GM12801 (cell line): ENCODE data around the gene MXRA5.

Experiments
- TF ChIP-seq, protein P1 (sequence below): IDR thresholded peaks from one replicate; pipeline ENCODE4 v1.5.1; 2011; ENCODE audit warnings: control low read depth; ENCODE audit not compliant: insufficient read length; ENCODE audit errors: extremely low read depth

Gene MXRA5

DNA sequence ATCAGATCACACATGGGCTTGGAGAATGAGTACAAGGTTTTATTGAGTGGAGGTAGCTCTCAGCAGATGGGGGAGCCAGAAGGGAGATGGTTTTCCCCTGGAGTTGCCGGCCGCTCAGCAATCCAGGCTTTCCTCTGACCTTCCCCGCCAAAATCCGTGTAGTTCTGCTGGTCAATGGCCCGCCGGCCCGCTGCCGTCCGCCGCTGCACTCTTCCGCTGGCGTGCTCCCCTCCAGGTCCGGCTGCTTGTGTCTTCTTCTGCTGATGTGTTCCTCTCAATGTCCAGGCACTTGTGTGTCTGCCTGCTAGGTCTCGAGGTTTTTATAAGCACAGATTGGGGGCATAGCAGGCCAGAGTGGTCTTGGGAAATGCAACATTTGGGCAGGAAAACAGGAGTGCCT is 14.4 kb upstream of the MXRA5 start:
- TF ChIP-seq, protein P1, sequence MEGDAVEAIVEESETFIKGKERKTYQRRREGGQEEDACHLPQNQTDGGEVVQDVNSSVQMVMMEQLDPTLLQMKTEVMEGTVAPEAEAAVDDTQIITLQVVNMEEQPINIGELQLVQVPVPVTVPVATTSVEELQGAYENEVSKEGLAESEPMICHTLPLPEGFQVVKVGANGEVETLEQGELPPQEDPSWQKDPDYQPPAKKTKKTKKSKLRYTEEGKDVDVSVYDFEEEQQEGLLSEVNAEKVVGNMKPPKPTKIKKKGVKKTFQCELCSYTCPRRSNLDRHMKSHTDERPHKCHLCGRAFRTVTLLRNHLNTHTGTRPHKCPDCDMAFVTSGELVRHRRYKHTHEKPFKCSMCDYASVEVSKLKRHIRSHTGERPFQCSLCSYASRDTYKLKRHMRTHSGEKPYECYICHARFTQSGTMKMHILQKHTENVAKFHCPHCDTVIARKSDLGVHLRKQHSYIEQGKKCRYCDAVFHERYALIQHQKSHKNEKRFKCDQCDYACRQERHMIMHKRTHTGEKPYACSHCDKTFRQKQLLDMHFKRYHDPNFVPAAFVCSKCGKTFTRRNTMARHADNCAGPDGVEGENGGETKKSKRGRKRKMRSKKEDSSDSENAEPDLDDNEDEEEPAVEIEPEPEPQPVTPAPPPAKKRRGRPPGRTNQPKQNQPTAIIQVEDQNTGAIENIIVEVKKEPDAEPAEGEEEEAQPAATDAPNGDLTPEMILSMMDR, result no peak

DNA sequence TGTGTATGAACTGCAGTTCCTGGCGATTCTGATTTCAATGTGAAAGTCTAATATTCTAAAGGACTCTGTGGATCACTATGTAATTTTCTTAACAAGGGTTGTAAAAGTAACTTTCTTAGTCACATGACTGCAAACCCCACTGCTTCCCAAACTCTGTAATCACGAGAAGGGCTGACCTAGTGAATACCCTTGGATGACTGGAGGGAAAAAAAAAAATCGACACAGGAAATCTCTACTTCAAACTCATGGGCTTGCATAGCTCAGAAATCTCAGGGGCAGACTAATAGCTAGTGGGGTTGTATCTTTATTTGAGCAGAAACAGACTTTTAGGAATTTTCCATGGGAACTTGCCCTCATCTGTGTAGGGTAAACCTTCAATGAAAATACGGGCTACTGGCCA is 4.8 kb upstream of the MXRA5 start:
- TF ChIP-seq, protein P1, result no peak

DNA sequence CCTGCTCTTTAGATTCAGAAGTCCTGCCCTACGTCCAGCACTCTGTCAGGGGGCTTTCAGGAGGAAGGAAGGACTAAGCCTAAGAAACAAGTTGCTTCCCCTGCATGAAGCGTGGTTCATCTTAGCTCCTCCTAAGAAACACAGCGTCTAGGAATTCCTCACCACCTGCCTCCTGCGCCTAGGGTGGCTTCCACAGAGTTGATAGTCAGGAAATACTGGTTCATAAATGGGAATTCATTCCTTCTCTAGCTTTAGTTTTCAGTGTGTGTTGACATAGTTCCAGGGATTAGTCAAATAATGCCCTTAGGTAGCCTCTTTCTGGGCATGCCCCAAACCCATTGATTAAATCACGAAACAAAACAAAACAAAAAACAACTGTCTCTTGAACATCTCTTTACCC is 1.7 kb upstream of the MXRA5 start:
- TF ChIP-seq, protein P1, result no peak

DNA sequence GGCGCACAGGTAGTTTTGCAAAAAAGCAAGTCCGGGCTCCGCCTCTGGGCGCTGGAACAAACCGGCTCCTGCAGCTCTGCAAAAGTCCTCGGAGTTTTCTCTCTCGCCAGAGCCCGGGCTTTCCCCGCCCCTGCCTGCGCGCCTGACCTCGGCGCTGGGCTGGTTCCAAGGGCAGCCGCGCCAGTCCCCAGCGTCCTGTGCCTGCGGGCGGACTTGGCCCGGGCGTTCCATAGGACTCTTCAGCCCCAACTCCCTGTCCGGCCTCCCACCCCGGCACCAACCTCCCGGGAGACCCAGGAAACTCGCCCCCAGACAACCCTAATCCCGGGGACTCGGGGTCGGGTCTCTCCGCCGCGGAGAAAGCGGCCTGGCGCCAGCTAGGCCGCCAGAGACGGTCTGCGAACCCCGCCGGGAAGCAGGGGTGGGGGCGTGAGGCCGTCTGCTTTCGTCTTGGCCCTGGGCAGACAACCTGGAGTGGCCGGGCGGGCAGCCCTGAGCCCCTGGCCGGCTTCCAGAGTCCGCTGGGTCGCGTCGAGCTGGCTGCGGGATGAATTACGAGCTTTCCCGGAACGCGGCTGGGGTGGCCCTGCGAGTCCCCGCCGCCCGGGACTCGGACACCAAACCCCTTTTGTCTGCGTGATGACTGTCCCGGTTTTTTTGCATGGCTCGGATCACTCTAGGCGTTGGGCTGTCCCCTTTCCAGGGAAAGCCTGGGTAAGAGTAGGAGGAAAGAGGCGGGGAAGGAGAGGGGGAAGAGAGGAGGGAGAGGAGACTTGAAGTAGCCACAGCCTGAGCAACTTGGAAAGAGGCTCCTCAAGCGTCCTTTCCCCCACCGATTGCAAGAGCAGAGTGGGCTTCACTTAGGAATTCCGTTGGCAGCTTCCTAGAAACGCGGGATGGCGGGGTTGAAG is 916 bp downstream of the MXRA5 start:
- TF ChIP-seq, protein P1, result no peak

DNA sequence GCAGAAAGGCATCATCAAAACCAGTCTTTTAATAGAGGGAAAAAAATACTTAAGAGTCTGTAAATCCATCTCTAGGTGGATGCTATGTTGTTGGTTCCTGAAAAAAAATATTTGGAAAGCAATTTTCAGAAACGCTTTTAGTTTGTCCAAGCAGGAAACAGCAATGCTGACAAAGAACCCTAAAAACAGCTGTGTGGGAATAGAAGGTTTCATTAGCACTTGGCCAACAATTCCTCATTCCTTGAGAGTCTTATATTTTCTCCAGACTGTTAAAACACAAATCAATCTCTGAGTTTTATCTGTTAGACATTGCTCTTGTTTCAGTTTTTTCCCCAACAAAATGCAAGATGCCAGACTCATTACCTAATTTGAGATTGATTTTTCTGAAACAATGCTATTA is 6.4 kb downstream of the MXRA5 start:
- TF ChIP-seq, protein P1, result no peak

DNA sequence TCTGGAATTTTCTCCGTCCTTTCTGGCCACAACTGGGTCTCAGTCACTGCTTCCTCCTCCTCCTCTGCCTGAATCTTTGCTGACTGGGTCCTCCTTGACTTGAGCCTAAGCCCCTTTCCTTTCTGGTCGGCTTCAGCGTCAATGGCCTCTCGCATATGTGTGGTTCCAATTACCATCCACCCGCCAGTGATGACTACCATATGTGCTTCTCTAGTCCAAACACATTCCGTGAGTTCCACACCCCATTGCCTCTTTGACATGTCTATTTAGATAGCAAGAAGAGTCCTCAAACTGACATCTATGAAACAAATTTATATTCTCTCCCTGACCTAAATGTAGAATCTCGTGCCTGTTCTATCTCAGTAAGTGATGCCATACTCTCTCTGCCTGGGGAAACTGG is 19.8 kb downstream of the MXRA5 start:
- TF ChIP-seq, protein P1, result no peak

DNA sequence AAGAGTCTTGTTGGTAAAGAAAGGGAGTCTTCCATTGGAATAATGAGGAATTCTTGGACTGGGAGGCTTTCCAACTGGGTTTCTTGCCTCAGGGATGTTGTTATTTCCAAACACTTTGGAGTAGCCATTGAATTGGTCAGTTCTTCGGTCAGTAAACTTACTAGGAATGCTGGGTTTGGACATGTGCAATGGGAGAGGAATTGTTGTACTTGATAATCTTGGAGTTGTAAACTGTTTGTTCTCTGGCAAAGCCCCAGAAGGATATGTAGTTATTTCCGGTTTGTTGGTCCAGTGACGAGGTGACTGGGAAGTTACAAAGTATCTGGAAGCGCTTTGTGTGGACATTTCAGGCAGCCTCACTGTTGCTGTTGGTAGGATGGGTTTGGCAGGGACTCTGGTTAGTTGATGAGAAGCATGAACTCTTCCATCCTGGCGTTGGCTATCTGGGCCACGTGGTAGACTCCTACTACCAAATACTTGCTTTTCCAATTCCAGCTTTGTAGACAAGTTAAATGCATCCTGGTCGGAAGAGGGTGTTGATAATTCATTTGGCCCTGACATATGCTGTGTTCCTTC is 25.9 kb downstream of the MXRA5 start:
- TF ChIP-seq, protein P1, result no peak
